ENCODE results near the gene APP. TPM values are rescaled to one million over a fixed set of nuclear protein-coding genes. Genes with fewer than 3 reads are reported as not detected.

The APP gene
- total and polyA plus RNA-seq, 2 of the 13 experiments (the other 11 are each of a cell fraction or from before 2014, with no cell fraction given) = 70.6 to 262 TPM

- TF ChIP-seq PRMT3 (CRISPR knock-in tag; IDR thresholded peaks at IDR 0.05; ENCODE audit: borderline replicate concordance, low read depth) = no peak
- no peak for TF ChIP-seq KLF15 (CRISPR knock-in tag; IDR thresholded peaks at IDR 0.05; ENCODE audit: borderline replicate concordance)
- no peak for TF ChIP-seq GFI1 (CRISPR knock-in tag; IDR thresholded peaks at IDR 0.05; ENCODE audit: borderline replicate concordance)
Observed at GRCh38 chr21:26177746-26178426, 7.3 kb upstream of the APP start (continued).

- Histone ChIP-seq H3K79me2 (ENCODE audit: insufficient read depth, low read length) (no peaks in the 10 kb centered on the region), H3K27me3 (ENCODE audit: control insufficient read depth in 1 of 2, insufficient read depth in 2 of 2, low read length in 2 of 2) (peaks cover 0 to 7% of the 10 kb centered on the region in 2 experiments; a peak in 1 of 5 replicates), H3K4me3 (replicated peaks in 1 of 3; ENCODE audit: insufficient read depth in 1 of 3, low read depth in 2 of 3, low read length in 3 of 3) (no peak overlapping the region), H3K27ac (ENCODE audit: extremely low read length, insufficient read depth, low read length) (no peak overlapping the region), H3K9me3 (ENCODE audit: low read length) (no peaks in the 10 kb centered on the region), H3K4me2 (ENCODE audit: low read depth, low read length) (no peak overlapping the region), H4K20me1 (ENCODE audit: insufficient read depth, low read length) (no peaks in the 10 kb centered on the region), H3K4me1 (ENCODE audit: insufficient read depth, low read length) (no peaks in the 10 kb centered on the region), H3K36me3 (replicated peaks in 1 of 2; ENCODE audit: control insufficient read depth in 1 of 2, insufficient read depth in 2 of 2, low read length in 2 of 2) (no peaks in the 10 kb centered on the region), H3K9ac (ENCODE audit: insufficient read depth, low read depth, low read length) (no peak overlapping the region), H2AFZ (ENCODE audit: low read length) (no peak overlapping the region)
- ChIA-PET CTCF (ENCODE audit: low intra/inter-chr PET ratio, low total read pairs) (no interaction called here), POLR2A (no interaction called here)
- no peak for TF ChIP-seq ZNF512 (CRISPR knock-in tag; IDR thresholded peaks at IDR 0.05)
- TF ChIP-seq IRF2 (CRISPR knock-in tag; IDR thresholded peaks at IDR 0.05) = no peak
- no peak for TF ChIP-seq U2AF1 (optimal IDR thresholded peaks at IDR 0.05; ENCODE audit: low read depth, low read length)
- no peak for TF ChIP-seq ZNF558 (CRISPR knock-in tag; IDR thresholded peaks at IDR 0.05; ENCODE audit: borderline replicate concordance)
- no peak for TF ChIP-seq ZNF260 (CRISPR knock-in tag; IDR thresholded peaks at IDR 0.05; ENCODE audit: borderline replicate concordance, low read depth)
- no peak for TF ChIP-seq ZNF33A (CRISPR knock-in tag; IDR thresholded peaks at IDR 0.05; ENCODE audit: borderline replicate concordance)
- no peak for TF ChIP-seq AHDC1 (CRISPR knock-in tag; IDR thresholded peaks at IDR 0.05; ENCODE audit: borderline replicate concordance)
- in situ Hi-C loops (cut with HindIII; ENCODE audit: extremely low pct_ligation_motif_present, low pct_unique_long_range_greater_than_20kb) (loop anchor here (10.0 kb wide), 1 partner anchor 292 kb away; no protein-coding TSS in a partner anchor), intact Hi-C loops (cut with micrococcal nuclease; ENCODE audit: unreplicated experiment) (no loop called here)
- 0% methylated on average over 5 of the region's 5 CpGs for WGBS (ENCODE audit: low lambda C conversion rate)
- no TSS peak for BruUV-seq (replicated peaks)
- ATAC-seq = no peak
- no peak for FAIRE-seq
- DNase-seq (ENCODE audit: low spot score) = no peak
Observed at GRCh38 chr21:26177187-26177586, 6.6 kb upstream of the APP start.

Measured in HepG2 (cell line).